GM18505 (cell line): ENCODE results near the gene MTREX.

ENCODE experiments used
- ATAC-seq: cut with Tn5 transposase; IDR thresholded peaks from one replicate; pipeline ENCODE4 v1.9.1; 2021; ENCODE audit not compliant: unreplicated experiment
- POLR2A ChIP-seq: IDR thresholded peaks from 4 replicates; pipeline ENCODE4 v1.6.1; 2011; ENCODE audit warnings: borderline replicate concordance; ENCODE audit not compliant: insufficient read depth, insufficient read length; ENCODE audit errors: extremely low read depth

The MTREX gene

GRCh38 chr5:55372130-55372925 lies 64.5 kb downstream of the MTREX start:
- no peak for ATAC-seq
- TF ChIP-seq POLR2A = no peak

- no peak for ATAC-seq
- TF ChIP-seq POLR2A = no peak
Observed at GRCh38 chr5:55377810-55378209, 70.0 kb downstream of the MTREX start.

GRCh38 chr5:55383254-55383653 lies 75.5 kb downstream of the MTREX start:
- TF ChIP-seq POLR2A = no peak
- no peak for ATAC-seq

GRCh38 chr5:55384072-55384471 lies 76.3 kb downstream of the MTREX start:
- no peak for TF ChIP-seq POLR2A
- no peak for ATAC-seq

- ATAC-seq = no peak
- TF ChIP-seq POLR2A = no peak
Observed at GRCh38 chr5:55385227-55385626, 77.4 kb downstream of the MTREX start.

GRCh38 chr5:55385846-55386245 lies 78.1 kb downstream of the MTREX start:
- no peak for ATAC-seq
- TF ChIP-seq POLR2A = no peak

- no peak for TF ChIP-seq POLR2A
- ATAC-seq = no peak
Observed at GRCh38 chr5:55386356-55386755, 78.6 kb downstream of the MTREX start.

- no peak for TF ChIP-seq POLR2A
- ATAC-seq = no peak
Observed at GRCh38 chr5:55387865-55388264, 80.1 kb downstream of the MTREX start.

- no peak for ATAC-seq
- no peak for TF ChIP-seq POLR2A
Observed at GRCh38 chr5:55391707-55392106, 83.9 kb downstream of the MTREX start.

- TF ChIP-seq POLR2A = no peak
Observed at GRCh38 chr5:55392669-55393068, 84.9 kb downstream of the MTREX start.

GRCh38 chr5:55393501-55394175 lies 85.8 kb downstream of the MTREX start:
- TF ChIP-seq POLR2A = no peak
- ATAC-seq = no peak

More at GRCh38 chr5:55392669-55393068, 84.9 kb downstream of the MTREX start:
- no peak for ATAC-seq

GRCh38 chr5:55402199-55402598 lies 94.4 kb downstream of the MTREX start:
- no peak for TF ChIP-seq POLR2A
- ATAC-seq = no peak

GRCh38 chr5:55406292-55406691 lies 98.5 kb downstream of the MTREX start:
- no peak for TF ChIP-seq POLR2A
- ATAC-seq = no peak

- ATAC-seq = no peak
- no peak for TF ChIP-seq POLR2A
Observed at GRCh38 chr5:55407059-55407684, 99.4 kb downstream of the MTREX start.
